OCI-LY1 (cell line): ENCODE results near the gene CA6.

Source experiments
- H2AFZ ChIP-seq: fragments of 200-600 bp; sonication (generic), shearing (Covaris generic); 2 replicates; pipeline ENCODE4 v1.6.0; 2014; ENCODE audit warnings: antibody characterized with exemption, mild to moderate bottlenecking, low read length
- H3F3A ChIP-seq: fragments of 200-600 bp; sonication (generic), shearing (Covaris generic); 2 replicates; pipeline ENCODE4 v1.6.0; 2014; ENCODE audit warnings: mild to moderate bottlenecking, antibody characterized with exemption, low read length, moderate library complexity; ENCODE audit not compliant: insufficient read depth
- H3K27ac ChIP-seq: fragments of 200-600 bp; sonication (generic); 2 replicates; pipeline ENCODE4 v1.5.1; 2014; ENCODE audit warnings: low read length, mixed run types, mild to moderate bottlenecking, low read depth; ENCODE audit not compliant: poor library complexity, severe bottlenecking
- H3K27me3 ChIP-seq: fragments of 200-600 bp; sonication (generic); 2 replicates; pipeline ENCODE4 v1.6.0; 2014; ENCODE audit warnings: antibody characterized with exemption, mild to moderate bottlenecking, low read length, moderate library complexity; ENCODE audit not compliant: insufficient read depth
- H3K36me3 ChIP-seq: fragments of 200-600 bp; sonication (generic); 2 replicates; pipeline ENCODE4 v1.6.1; 2014; ENCODE audit warnings: mild to moderate bottlenecking, antibody characterized with exemption, low read length, moderate library complexity, mixed read lengths; ENCODE audit not compliant: insufficient read depth
- H3K4me1 ChIP-seq: fragments of 200-600 bp; sonication (generic); 2 replicates; pipeline ENCODE4 v1.5.1; 2014; ENCODE audit warnings: mild to moderate bottlenecking, low read length, moderate library complexity; ENCODE audit not compliant: insufficient read depth, severe bottlenecking
- H3K4me2 ChIP-seq: fragments of 200-600 bp; sonication (generic), shearing (Covaris generic); 2 replicates; pipeline ENCODE4 v1.6.1; 2014; ENCODE audit warnings: low read length
- H3K4me3 ChIP-seq: fragments of 200-600 bp; sonication (generic); 2 replicates; pipeline ENCODE4 v1.5.1; 2014; ENCODE audit warnings: low read length, low read depth, mild to moderate bottlenecking, mixed read lengths; ENCODE audit not compliant: poor library complexity, severe bottlenecking
- H3K79me2 ChIP-seq: fragments of 200-600 bp; shearing (Covaris generic); 2 replicates; pipeline ENCODE4 v1.6.1; 2016; ENCODE audit warnings: mixed run types, low read length, mixed read lengths; ENCODE audit not compliant: insufficient read depth
- H3K9ac ChIP-seq: fragments of 200-600 bp; sonication (generic), shearing (Covaris generic); 2 replicates; pipeline ENCODE4 v1.6.1; 2014; ENCODE audit warnings: mild to moderate bottlenecking, low read length, mixed read lengths
- H3K9me2 ChIP-seq: fragments of 200-600 bp; sonication (generic), shearing (Covaris generic); 2 replicates; pipeline ENCODE4 v1.6.1; 2014; ENCODE audit warnings: low read depth, mild to moderate bottlenecking, low read length, mixed read lengths
- H3K9me3 ChIP-seq: fragments of 200-600 bp; shearing (Covaris generic); 2 replicates; pipeline ENCODE4 v1.6.1; 2014; ENCODE audit warnings: low read length, mixed read lengths
- H4K20me1 ChIP-seq: fragments of 200-600 bp; sonication (generic), shearing (Covaris generic); 2 replicates; pipeline ENCODE4 v1.6.0; 2016; ENCODE audit warnings: mild to moderate bottlenecking, low read length; ENCODE audit not compliant: insufficient read depth
- EZH2 ChIP-seq: fragments of 200-600 bp; sonication (generic), shearing (Covaris generic); IDR thresholded peaks from 2 replicates; pipeline ENCODE4 v1.8.0; 2017; ENCODE audit warnings: borderline replicate concordance, mixed run types, mild to moderate bottlenecking, antibody characterized with exemption, low read length, moderate library complexity, mixed read lengths
- TF ChIP-seq, protein P1 (sequence below): fragments of 200-600 bp; sonication (generic), shearing (Covaris generic); IDR thresholded peaks from 2 replicates; pipeline ENCODE4 v1.5.1; 2017; ENCODE audit warnings: mild to moderate bottlenecking, antibody characterized with exemption, low read length, moderate library complexity, mixed read lengths

The CA6 gene

GRCh38 chr1:8984990-8985389 lies 39.3 kb downstream of the CA6 start:
- no peak overlapping the region for H2AFZ ChIP-seq
- H4K20me1 ChIP-seq: no peaks in the 10 kb centered on the region
- H3K27ac ChIP-seq: no peak overlapping the region
- no peaks in the 10 kb centered on the region for H3K79me2 ChIP-seq
- no peak overlapping the region for H3K4me3 ChIP-seq
- TF ChIP-seq EZH2: no peak
- TF ChIP-seq, protein P1, sequence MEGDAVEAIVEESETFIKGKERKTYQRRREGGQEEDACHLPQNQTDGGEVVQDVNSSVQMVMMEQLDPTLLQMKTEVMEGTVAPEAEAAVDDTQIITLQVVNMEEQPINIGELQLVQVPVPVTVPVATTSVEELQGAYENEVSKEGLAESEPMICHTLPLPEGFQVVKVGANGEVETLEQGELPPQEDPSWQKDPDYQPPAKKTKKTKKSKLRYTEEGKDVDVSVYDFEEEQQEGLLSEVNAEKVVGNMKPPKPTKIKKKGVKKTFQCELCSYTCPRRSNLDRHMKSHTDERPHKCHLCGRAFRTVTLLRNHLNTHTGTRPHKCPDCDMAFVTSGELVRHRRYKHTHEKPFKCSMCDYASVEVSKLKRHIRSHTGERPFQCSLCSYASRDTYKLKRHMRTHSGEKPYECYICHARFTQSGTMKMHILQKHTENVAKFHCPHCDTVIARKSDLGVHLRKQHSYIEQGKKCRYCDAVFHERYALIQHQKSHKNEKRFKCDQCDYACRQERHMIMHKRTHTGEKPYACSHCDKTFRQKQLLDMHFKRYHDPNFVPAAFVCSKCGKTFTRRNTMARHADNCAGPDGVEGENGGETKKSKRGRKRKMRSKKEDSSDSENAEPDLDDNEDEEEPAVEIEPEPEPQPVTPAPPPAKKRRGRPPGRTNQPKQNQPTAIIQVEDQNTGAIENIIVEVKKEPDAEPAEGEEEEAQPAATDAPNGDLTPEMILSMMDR: no peak
- no peak overlapping the region for H3K4me2 ChIP-seq
- H3K9me3 ChIP-seq: no peaks in the 10 kb centered on the region
- no peaks in the 10 kb centered on the region for H3K36me3 ChIP-seq
- H3K27me3 ChIP-seq: no peaks in the 10 kb centered on the region
- no peak overlapping the region for H3K9ac ChIP-seq
- H3F3A ChIP-seq: no peaks in the 10 kb centered on the region
- H3K4me1 ChIP-seq: peaks cover 15% of the 10 kb centered on the region
- no peaks in the 10 kb centered on the region for H3K9me2 ChIP-seq

DNA sequence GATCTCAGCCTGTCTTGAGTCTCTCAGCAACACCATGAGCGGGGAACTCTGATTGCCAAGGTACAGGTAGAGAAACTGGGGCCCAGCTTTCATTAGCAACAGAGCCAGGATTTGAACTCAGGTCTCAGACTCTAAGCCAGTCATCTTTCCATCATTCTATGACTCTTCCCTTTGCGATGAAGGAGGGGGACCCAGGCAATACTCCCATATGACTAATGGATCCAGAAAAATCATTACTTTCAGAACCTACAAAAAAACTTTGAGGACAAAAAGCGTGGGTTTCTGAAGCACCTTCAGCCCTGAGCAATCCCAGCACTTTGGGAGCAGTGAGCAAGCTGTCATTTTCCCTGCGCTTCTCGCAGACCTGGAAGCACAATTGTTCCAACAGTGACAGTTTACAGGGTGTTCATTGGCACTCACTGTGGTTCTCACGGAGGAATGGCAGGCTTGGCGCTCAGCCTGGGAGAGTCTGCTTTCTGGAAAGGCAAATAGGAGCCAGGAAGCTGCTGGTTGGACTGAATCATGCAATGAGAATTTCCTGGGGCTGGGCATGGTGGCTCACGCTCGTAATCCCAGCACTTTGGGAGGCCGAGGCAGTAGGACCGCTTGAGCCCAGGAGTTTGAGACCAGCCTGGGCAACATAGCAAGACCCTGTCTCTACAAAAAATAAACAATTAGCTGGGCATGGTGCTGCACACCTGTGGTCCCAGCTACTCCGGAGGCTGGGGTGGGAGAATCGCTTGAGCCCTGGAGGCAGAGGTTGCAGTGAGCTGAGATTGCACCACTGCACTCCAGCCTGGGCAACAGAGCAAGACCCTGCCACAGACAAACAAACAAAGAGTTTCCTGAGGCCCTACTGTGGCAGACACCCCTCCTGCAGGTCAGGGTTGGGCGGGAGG lies 40.5 kb downstream of the CA6 start:
- Histone ChIP-seq H3K27ac (no peak overlapping the region), H3K9ac (no peak overlapping the region), H3K4me1 (peaks cover 15% of the 10 kb centered on the region), H2AFZ (no peak overlapping the region), H3K27me3 (peaks cover 3% of the 10 kb centered on the region; the same call in 1 of the 2 replicates), H3F3A (no peaks in the 10 kb centered on the region), H3K9me3 (no peaks in the 10 kb centered on the region), H3K9me2 (no peaks in the 10 kb centered on the region), H3K4me3 (no peak overlapping the region), H3K79me2 (no peaks in the 10 kb centered on the region), H3K36me3 (no peaks in the 10 kb centered on the region), H4K20me1 (no peaks in the 10 kb centered on the region), H3K4me2 (no peak overlapping the region)
- no peak for TF ChIP-seq EZH2
- TF ChIP-seq, protein P1: no peak

- Histone ChIP-seq H3K4me3 (no peak overlapping the region), H3K4me2 (no peak overlapping the region), H3K9me2 (no peaks in the 10 kb centered on the region), H3K79me2 (no peaks in the 10 kb centered on the region), H3F3A (no peaks in the 10 kb centered on the region), H2AFZ (no peak overlapping the region), H3K36me3 (no peaks in the 10 kb centered on the region), H3K27ac (no peak overlapping the region), H3K27me3 (peaks cover 3% of the 10 kb centered on the region; the same call in 1 of the 2 replicates), H3K9ac (no peak overlapping the region), H3K4me1 (peaks cover 15% of the 10 kb centered on the region), H4K20me1 (no peaks in the 10 kb centered on the region), H3K9me3 (no peaks in the 10 kb centered on the region)
- no peak for TF ChIP-seq EZH2
- TF ChIP-seq, protein P1: no peak
Measured at GRCh38 chr1:8986814-8987190, 41.1 kb downstream of the CA6 start.
